DND-41 (cell line): Measurements from ENCODE around the gene DNAH1.

ENCODE experiments used
- CTCF ChIP-seq: IDR thresholded peaks from 2 replicates; pipeline ENCODE4 v1.5.1; 2012; ENCODE audit warnings: borderline replicate concordance, low read length, moderate library complexity, mild to moderate bottlenecking; ENCODE audit not compliant: poor library complexity, severe bottlenecking; ENCODE audit errors: extremely low read depth
- EZH2 ChIP-seq: IDR thresholded peaks from 3 replicates; pipeline ENCODE4 v1.6.1; 2012; ENCODE audit warnings: borderline replicate concordance, low read depth, mild to moderate bottlenecking, moderate library complexity, low read length, inconsistent platforms; ENCODE audit not compliant: severe bottlenecking

- TF ChIP-seq CTCF (no peak), EZH2 (no peak)
Observed at GRCh38 chr3:52345521-52346109, 29.5 kb downstream of the DNAH1 start.
